ENCODE measurements around the gene SPECC1. TPM values are rescaled to one million over a fixed set of nuclear protein-coding genes. Genes with fewer than 3 reads are reported as not detected.
"Not testable (repeated sequence)": the region's sequence is repeated elsewhere in the genome, so short reads cannot be mapped to it uniquely, and the experiment has no call there.

The SPECC1 gene
- total RNA-seq, 2 donors from 2014 or later = 53.5 to 78.3 TPM

DNA sequence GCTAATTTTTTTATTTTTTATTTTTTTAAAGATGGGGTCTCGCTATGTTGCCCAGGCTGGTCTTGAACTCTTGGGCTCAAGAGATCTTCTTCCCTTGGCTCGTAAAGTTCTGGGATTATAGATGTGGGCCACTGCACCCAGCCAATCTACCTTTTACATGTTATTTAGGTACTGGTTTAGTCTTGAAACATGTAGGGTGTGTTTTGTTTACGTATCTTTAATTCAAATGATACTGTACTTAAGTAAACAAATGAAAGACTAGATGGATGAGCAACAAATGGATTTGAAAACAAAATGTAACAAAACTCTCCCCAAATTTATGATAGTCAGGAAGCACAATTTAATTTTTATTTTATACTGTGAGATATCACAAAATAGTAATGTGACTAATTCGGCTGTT lies 250.5 kb downstream of the SPECC1 start:
- intact Hi-C loops (cut with DNase I) = no loop called here

DNA sequence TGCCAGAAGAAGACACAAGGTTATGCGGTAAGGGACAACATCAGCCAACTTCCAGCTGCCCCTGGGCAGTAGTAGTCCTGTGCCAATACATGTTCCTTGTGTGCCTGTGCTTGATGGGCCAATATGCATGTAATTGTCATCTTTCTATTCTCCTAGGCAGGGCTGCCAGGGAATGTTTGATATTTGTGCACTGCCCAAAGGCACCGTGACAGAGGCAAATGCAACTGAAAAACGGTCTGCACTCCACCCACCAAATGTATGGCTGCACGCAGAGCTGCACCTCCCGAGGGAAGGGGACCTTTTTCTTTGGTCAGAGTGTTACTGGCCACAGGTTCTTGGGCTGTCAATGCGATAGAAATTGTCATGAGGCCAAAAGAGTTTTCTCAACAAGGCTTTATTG lies 251.1 kb downstream of the SPECC1 start:
- DNase-seq = no peak
- no peaks in the 10 kb centered on the region for H3K4me1 ChIP-seq
- TF ChIP-seq, protein P1, sequence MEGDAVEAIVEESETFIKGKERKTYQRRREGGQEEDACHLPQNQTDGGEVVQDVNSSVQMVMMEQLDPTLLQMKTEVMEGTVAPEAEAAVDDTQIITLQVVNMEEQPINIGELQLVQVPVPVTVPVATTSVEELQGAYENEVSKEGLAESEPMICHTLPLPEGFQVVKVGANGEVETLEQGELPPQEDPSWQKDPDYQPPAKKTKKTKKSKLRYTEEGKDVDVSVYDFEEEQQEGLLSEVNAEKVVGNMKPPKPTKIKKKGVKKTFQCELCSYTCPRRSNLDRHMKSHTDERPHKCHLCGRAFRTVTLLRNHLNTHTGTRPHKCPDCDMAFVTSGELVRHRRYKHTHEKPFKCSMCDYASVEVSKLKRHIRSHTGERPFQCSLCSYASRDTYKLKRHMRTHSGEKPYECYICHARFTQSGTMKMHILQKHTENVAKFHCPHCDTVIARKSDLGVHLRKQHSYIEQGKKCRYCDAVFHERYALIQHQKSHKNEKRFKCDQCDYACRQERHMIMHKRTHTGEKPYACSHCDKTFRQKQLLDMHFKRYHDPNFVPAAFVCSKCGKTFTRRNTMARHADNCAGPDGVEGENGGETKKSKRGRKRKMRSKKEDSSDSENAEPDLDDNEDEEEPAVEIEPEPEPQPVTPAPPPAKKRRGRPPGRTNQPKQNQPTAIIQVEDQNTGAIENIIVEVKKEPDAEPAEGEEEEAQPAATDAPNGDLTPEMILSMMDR (IDR thresholded peaks at IDR 0.05) = no peak
- no peaks in the 10 kb centered on the region for H3K36me3 ChIP-seq
- no peak overlapping the region for H3K4me3 ChIP-seq
- H3K27ac ChIP-seq = no peak overlapping the region
- H3K27me3 ChIP-seq = no peaks in the 10 kb centered on the region
- no peaks in the 10 kb centered on the region for H3K9me3 ChIP-seq
- H3K9ac ChIP-seq (ENCODE audit: low read depth in 2 of 2, low read length in 2 of 2) = no peak overlapping the region
- intact Hi-C loops (cut with DNase I) = no loop called here

More for the DNA sequence above, 250.5 kb downstream of the SPECC1 start:
- Histone ChIP-seq H3K4me3 (no peak overlapping the region), H3K27ac (no peak overlapping the region), H3K9ac (ENCODE audit: low read depth in 2 of 2, low read length in 2 of 2) (no peak overlapping the region), H3K4me1 (no peaks in the 10 kb centered on the region), H3K36me3 (no peaks in the 10 kb centered on the region), H3K9me3 (no peaks in the 10 kb centered on the region), H3K27me3 (no peaks in the 10 kb centered on the region)
- TF ChIP-seq, protein P1 (IDR thresholded peaks at IDR 0.05) = no peak
- DNase-seq = no peak

DNA sequence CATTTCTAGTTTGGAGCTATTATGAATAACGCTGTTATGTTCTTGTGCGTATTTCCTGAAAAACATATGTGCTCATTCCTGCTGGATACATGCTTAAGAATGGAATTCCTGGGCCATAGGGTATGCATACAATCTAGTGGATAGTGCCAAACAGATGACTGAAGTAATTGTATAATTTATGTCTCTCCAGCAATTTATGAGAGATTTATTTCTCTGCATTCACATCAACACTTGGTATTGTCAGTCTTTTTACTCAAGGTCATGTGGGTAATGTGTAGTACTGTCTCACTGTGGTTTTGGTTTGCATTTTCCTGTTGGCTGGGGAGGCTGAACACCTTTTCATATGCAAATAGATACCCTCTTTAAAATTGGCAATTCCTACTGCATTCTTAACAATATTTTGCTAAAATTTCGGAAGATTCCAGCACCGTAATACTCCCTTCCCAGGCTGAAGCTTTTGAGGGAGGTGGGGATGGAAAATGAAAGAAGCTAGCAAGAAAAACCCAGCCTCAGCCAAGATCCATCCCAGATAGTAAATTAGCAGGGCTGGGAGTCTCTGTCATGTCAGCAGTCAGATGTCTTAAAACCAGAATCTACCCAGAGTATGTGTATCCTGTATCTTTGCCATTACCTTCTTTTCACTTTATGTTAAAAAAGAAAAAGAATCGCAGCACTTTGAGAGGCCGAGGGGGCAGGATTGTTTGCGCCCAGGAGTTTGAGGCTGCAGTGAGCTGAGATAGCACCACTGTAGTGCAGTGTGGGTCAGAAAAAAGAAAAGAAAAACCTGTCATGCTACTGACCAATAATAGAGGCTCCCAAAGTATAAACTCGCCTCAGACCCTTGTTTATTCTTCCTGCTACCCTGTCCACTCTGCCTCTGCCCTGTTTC lies 253.3 kb downstream of the SPECC1 start:
- Histone ChIP-seq H3K36me3 (no peaks in the 10 kb centered on the region), H3K4me3 (no peak overlapping the region), H3K9me3 (no peaks in the 10 kb centered on the region), H3K27ac (no peak overlapping the region), H3K4me1 (no peaks in the 10 kb centered on the region), H3K9ac (ENCODE audit: low read depth in 2 of 2, low read length in 2 of 2) (no peak overlapping the region), H3K27me3 (no peaks in the 10 kb centered on the region)
- intact Hi-C loops (cut with DNase I) = no loop called here
- DNase-seq = no peak
- TF ChIP-seq, protein P1 (IDR thresholded peaks at IDR 0.05) = no peak

DNA sequence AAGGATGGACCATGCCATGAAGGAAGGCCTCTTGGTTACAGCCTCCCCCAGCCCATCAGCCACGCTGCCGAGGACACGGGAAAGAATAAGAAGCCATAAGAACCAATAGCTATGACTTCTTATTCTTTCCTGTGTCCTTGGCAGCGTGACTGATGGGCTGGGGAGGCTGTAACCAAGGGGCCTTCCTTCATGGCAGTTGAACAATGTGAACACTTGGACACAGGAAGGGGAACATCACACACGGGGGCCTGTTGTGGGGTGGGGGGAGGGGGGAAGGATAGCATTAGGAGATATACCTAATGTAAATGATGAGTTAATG lies 253.9 kb downstream of the SPECC1 start:
- H3K9me3 ChIP-seq; H3K36me3 ChIP-seq; H3K27me3 ChIP-seq; H3K4me1 ChIP-seq; intact Hi-C loops (cut with DNase I); H3K9ac ChIP-seq (ENCODE audit: low read depth in 2 of 2, low read length in 2 of 2); DNase-seq; H3K27ac ChIP-seq; H3K4me3 ChIP-seq: not testable (repeated sequence)

DNA sequence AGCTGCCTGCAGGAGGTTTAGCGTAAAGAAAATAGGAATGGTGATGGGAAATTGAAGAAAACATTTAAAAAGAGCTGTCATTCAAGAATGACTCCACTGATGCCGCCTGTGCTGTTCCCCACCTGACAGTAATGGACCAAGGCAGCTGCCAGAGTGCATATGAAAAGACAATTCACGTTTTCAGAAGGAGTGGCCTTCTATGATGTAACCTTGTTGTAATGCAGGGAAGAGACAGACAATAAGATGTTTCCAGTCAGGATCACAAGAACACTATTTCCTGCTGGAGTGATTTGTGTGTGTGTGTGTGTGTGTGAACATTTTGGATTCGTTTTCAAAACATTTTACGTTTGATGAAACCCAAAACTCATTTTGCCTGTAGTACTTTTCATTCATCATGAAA lies 254.4 kb downstream of the SPECC1 start:
- DNase-seq = no peak
- Histone ChIP-seq H3K9ac (ENCODE audit: low read depth in 2 of 2, low read length in 2 of 2) (no peak overlapping the region), H3K36me3 (no peaks in the 10 kb centered on the region), H3K4me3 (no peak overlapping the region), H3K27ac (no peak overlapping the region), H3K9me3 (no peaks in the 10 kb centered on the region), H3K4me1 (no peaks in the 10 kb centered on the region), H3K27me3 (no peaks in the 10 kb centered on the region)
- intact Hi-C loops (cut with DNase I) = no loop called here
- TF ChIP-seq, protein P1 (IDR thresholded peaks at IDR 0.05) = no peak

DNA sequence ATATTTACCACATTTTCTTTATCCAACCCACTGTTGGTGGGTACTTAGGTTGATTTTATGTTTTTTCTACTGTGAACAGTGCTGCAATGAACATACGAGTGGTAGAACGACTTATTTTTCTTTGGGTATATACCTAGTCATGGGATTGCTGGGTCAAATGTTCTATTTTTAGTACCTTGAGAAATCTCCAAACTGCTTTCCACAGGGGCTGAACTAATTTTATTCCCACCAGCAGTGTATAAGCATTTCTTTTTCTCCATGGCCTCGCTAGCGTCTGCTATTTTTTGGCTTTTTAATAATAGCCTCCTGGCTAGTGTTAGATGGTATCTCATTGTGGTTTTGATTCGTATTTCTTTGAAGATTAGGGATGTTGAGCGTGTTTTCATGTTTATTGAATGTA lies 255.8 kb downstream of the SPECC1 start:
- H3K27ac ChIP-seq = no peak overlapping the region
- TF ChIP-seq, protein P1 (IDR thresholded peaks at IDR 0.05) = no peak

More for the DNA sequence above, 255.8 kb downstream of the SPECC1 start:
- intact Hi-C loops (cut with DNase I) = no loop called here
- H3K36me3 ChIP-seq = no peaks in the 10 kb centered on the region
- no peak overlapping the region for H3K9ac ChIP-seq (ENCODE audit: low read depth in 2 of 2, low read length in 2 of 2)
- H3K9me3 ChIP-seq = no peaks in the 10 kb centered on the region
- H3K4me1 ChIP-seq = no peaks in the 10 kb centered on the region
- no peak for DNase-seq
- H3K4me3 ChIP-seq = no peak overlapping the region
- no peaks in the 10 kb centered on the region for H3K27me3 ChIP-seq
